Measurements from ENCODE around the gene CLDN10.
"Not testable (repeated sequence)": the region's sequence is repeated elsewhere in the genome, so short reads cannot be mapped to it uniquely, and the experiment has no call there.

CLDN10 gene

GRCh38 chr13:95552539-95553441, at the start of gene CLDN10:
TSS of gene CLDN10 (plus strand) at chr13:95552720. CDS start at chr13:95552754, 34 bp downstream.
- no peak within 1 kb of the TSS for H3K27ac Mint-ChIP-seq
- peaks cover 10% of the 10 kb centered on the region for H3K4me1 Mint-ChIP-seq
- no peaks in the 10 kb centered on the region for H3K36me3 Mint-ChIP-seq
- H3K27me3 Mint-ChIP-seq = peaks cover 60% of the 10 kb centered on the region
- no peak within 1 kb of the TSS for H3K4me3 Mint-ChIP-seq
- peak; percentile 32 for ATAC-seq
- H3K9me3 Mint-ChIP-seq = no peaks in the 10 kb centered on the region

- ATAC-seq = no peak
- Mint-ChIP-seq H3K4me3 (no peak overlapping the region), H3K27ac (no peak overlapping the region), H3K27me3 (no peaks in the 10 kb centered on the region), H3K9me3 (peaks cover 13% of the 10 kb centered on the region), H3K36me3 (no peaks in the 10 kb centered on the region), H3K4me1 (no peaks in the 10 kb centered on the region)
Observed at GRCh38 chr13:95503662-95504061, 48.9 kb upstream of the CLDN10 start.

DNA sequence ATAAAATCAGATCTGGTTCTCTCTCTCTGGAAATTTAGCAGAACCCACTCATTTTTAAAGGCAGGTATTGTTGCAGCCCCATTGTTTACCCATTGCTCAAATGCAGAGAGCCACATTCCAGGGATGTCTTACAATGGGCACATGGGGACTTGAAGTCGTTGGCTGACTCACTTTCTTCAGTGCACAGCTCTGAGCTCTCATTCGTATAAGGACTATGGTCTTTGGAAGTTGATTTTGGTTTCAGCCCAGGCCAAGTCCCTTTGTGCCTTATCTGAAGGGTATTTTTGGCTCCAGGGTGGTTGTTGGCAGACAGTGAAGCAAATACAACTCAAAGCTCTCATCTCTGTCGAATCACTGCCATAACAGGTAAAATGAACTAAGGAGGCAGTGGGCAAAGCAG, 47.3 kb upstream of the CLDN10 start:
- Mint-ChIP-seq H3K36me3 (no peaks in the 10 kb centered on the region), H3K27me3 (no peaks in the 10 kb centered on the region), H3K4me3 (no peak overlapping the region), H3K27ac (no peak overlapping the region), H3K9me3 (peaks cover 13% of the 10 kb centered on the region), H3K4me1 (no peaks in the 10 kb centered on the region)
- ATAC-seq = no peak

GRCh38 chr13:95505986-95506385, 46.5 kb upstream of the CLDN10 start:
- ATAC-seq = no peak
- Mint-ChIP-seq H3K27ac (no peak overlapping the region), H3K4me3 (no peak overlapping the region), H3K9me3 (peaks cover 8% of the 10 kb centered on the region), H3K27me3 (no peaks in the 10 kb centered on the region), H3K36me3 (no peaks in the 10 kb centered on the region), H3K4me1 (no peaks in the 10 kb centered on the region)

GRCh38 chr13:95507991-95508390, 44.5 kb upstream of the CLDN10 start:
- Mint-ChIP-seq H3K4me1 (no peaks in the 10 kb centered on the region), H3K27ac (no peak overlapping the region), H3K36me3 (no peaks in the 10 kb centered on the region), H3K4me3 (no peak overlapping the region), H3K27me3 (peaks cover 3% of the 10 kb centered on the region), H3K9me3 (no peaks in the 10 kb centered on the region)
- no peak for ATAC-seq

- no peaks in the 10 kb centered on the region for H3K9me3 Mint-ChIP-seq
- no peak for ATAC-seq
- no peak overlapping the region for H3K27ac Mint-ChIP-seq
- H3K27me3 Mint-ChIP-seq = peaks cover 13% of the 10 kb centered on the region
- H3K36me3 Mint-ChIP-seq = no peaks in the 10 kb centered on the region
- H3K4me3 Mint-ChIP-seq = no peak overlapping the region
- no peaks in the 10 kb centered on the region for H3K4me1 Mint-ChIP-seq
Observed at GRCh38 chr13:95508996-95509395, 43.5 kb upstream of the CLDN10 start.

GRCh38 chr13:95509521-95510310, 42.8 kb upstream of the CLDN10 start:
- no peak overlapping the region for H3K27ac Mint-ChIP-seq
- no peak overlapping the region for H3K4me3 Mint-ChIP-seq
- H3K4me1 Mint-ChIP-seq = no peaks in the 10 kb centered on the region
- ATAC-seq = no peak
- H3K27me3 Mint-ChIP-seq = peaks cover 20% of the 10 kb centered on the region
- H3K36me3 Mint-ChIP-seq = no peaks in the 10 kb centered on the region
- no peaks in the 10 kb centered on the region for H3K9me3 Mint-ChIP-seq

- peaks cover 23% of the 10 kb centered on the region for H3K27me3 Mint-ChIP-seq
- no peaks in the 10 kb centered on the region for H3K36me3 Mint-ChIP-seq
- no peaks in the 10 kb centered on the region for H3K9me3 Mint-ChIP-seq
- H3K4me3 Mint-ChIP-seq = no peak overlapping the region
- H3K4me1 Mint-ChIP-seq = no peaks in the 10 kb centered on the region
- no peak for ATAC-seq
- no peak overlapping the region for H3K27ac Mint-ChIP-seq
Observed at GRCh38 chr13:95510950-95511349, 41.6 kb upstream of the CLDN10 start.

- H3K27me3 Mint-ChIP-seq = peaks cover 33% of the 10 kb centered on the region
- no peak for ATAC-seq
- no peak overlapping the region for H3K4me3 Mint-ChIP-seq
- no peaks in the 10 kb centered on the region for H3K9me3 Mint-ChIP-seq
- H3K4me1 Mint-ChIP-seq = no peaks in the 10 kb centered on the region
- H3K36me3 Mint-ChIP-seq = no peaks in the 10 kb centered on the region
- H3K27ac Mint-ChIP-seq = no peak overlapping the region
Observed at GRCh38 chr13:95512424-95512823, 40.1 kb upstream of the CLDN10 start.

GRCh38 chr13:95512957-95513356, 39.6 kb upstream of the CLDN10 start:
- H3K4me1 Mint-ChIP-seq = no peaks in the 10 kb centered on the region
- H3K27me3 Mint-ChIP-seq = peaks cover 35% of the 10 kb centered on the region
- no peak for ATAC-seq
- no peak overlapping the region for H3K4me3 Mint-ChIP-seq
- no peaks in the 10 kb centered on the region for H3K9me3 Mint-ChIP-seq
- no peak overlapping the region for H3K27ac Mint-ChIP-seq
- no peaks in the 10 kb centered on the region for H3K36me3 Mint-ChIP-seq

DNA sequence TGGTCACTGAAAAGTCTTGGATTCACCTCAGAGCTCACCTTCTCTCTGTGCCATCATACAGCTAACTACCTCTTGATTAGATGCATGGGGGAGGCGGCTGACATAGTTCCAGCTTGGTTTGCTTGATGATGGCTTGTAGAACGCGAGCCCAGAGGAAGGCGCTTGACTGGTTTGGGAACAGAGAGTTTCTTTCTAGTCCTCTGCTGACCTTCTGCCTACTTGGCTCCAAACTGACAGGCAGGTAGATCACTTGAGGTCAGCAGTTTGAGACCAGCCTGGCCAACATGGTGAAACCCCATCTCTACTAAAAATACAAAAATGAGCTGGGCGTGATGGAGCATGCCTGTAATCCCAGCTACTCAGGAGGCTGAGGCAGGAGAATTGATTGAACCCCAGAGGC, 36.9 kb upstream of the CLDN10 start:
- H3K4me1 Mint-ChIP-seq, H3K4me3 Mint-ChIP-seq, H3K27ac Mint-ChIP-seq, ATAC-seq, H3K9me3 Mint-ChIP-seq, H3K36me3 Mint-ChIP-seq: not testable (repeated sequence)
- H3K27me3 Mint-ChIP-seq = peaks cover 35% of the 10 kb centered on the region

GRCh38 chr13:95516021-95516420, 36.5 kb upstream of the CLDN10 start:
- H3K36me3 Mint-ChIP-seq = no peaks in the 10 kb centered on the region
- no peak overlapping the region for H3K4me3 Mint-ChIP-seq
- peaks cover 35% of the 10 kb centered on the region for H3K27me3 Mint-ChIP-seq
- ATAC-seq = no peak
- H3K4me1 Mint-ChIP-seq = no peaks in the 10 kb centered on the region
- no peak overlapping the region for H3K27ac Mint-ChIP-seq
- H3K9me3 Mint-ChIP-seq = no peaks in the 10 kb centered on the region

DNA sequence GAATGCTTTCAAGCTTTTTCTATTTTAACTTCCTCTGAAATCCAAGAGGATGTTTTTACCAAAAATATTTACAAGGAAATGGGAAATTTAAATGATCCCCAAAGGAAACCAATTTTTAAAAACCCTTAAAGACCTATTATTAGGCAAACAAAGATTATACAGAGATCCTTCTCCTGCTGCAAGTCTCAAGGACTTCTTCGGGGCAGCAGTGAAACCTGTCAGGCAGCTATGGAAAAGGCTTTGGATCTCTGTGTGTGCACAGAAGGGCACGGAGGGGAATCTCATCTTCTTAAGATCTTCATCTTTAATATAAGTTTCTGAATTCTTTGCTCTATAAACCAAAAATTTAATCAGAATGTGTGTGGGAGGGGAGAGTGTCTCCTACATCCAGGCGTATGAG, 36.0 kb upstream of the CLDN10 start:
- Mint-ChIP-seq H3K9me3 (no peaks in the 10 kb centered on the region), H3K4me1 (no peaks in the 10 kb centered on the region), H3K27ac (no peak overlapping the region), H3K27me3 (peaks cover 35% of the 10 kb centered on the region), H3K4me3 (no peak overlapping the region), H3K36me3 (no peaks in the 10 kb centered on the region)
- ATAC-seq = no peak

GRCh38 chr13:95523598-95523997, 28.9 kb upstream of the CLDN10 start:
- no peak overlapping the region for H3K4me3 Mint-ChIP-seq
- no peak for ATAC-seq
- no peaks in the 10 kb centered on the region for H3K36me3 Mint-ChIP-seq
- peaks cover 12% of the 10 kb centered on the region for H3K27me3 Mint-ChIP-seq
- no peaks in the 10 kb centered on the region for H3K4me1 Mint-ChIP-seq
- no peak overlapping the region for H3K27ac Mint-ChIP-seq
- H3K9me3 Mint-ChIP-seq = peaks cover 11% of the 10 kb centered on the region

- H3K9me3 Mint-ChIP-seq = peaks cover 12% of the 10 kb centered on the region
- H3K4me3 Mint-ChIP-seq = no peak overlapping the region
- H3K27ac Mint-ChIP-seq = no peak overlapping the region
- H3K27me3 Mint-ChIP-seq = peaks cover 12% of the 10 kb centered on the region
- no peaks in the 10 kb centered on the region for H3K36me3 Mint-ChIP-seq
- no peaks in the 10 kb centered on the region for H3K4me1 Mint-ChIP-seq
- no peak for ATAC-seq
Observed at GRCh38 chr13:95524264-95524901, 28.1 kb upstream of the CLDN10 start.

Data from stimulated activated memory B cell treated with anti-CD40 and anti-IgM and Interleukin-4, amounts not matched to agents 10 μg/mL and 1 μg/mL and 100 μg/mL, for 72 hours (primary cell).